GM18909 (cell line): ENCODE data around the gene ELAVL4.
A peak's percentile ranks its signal among the peaks of the same experiment; 100 is the strongest.

ENCODE experiments used
- ATAC-seq: cut with Tn5 transposase; IDR thresholded peaks from one replicate; pipeline ENCODE4 v1.9.1; 2021; ENCODE audit warnings: mild to moderate bottlenecking; ENCODE audit not compliant: unreplicated experiment, poor library complexity

Gene ELAVL4

DNA sequence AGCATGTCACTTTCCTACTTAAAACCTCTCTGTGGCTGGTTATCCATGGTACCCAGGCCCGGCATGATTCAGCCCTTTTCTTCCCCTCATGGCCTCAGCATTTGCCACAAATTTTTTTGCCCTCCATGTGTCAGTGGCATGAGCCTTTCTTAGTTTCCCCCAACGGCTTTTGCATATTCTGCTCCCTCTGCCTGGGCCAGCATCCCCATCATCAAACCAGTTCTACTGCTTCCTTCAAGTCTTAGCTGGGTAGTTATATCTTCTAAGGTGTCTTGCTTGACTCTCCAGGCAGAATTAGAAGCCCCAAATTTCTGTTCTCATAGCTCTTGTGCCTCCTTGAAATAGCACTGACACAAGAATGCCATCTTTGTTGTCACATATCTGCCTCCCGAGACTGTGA is 127.9 kb downstream of the ELAVL4 start:
- no peak for ATAC-seq

DNA sequence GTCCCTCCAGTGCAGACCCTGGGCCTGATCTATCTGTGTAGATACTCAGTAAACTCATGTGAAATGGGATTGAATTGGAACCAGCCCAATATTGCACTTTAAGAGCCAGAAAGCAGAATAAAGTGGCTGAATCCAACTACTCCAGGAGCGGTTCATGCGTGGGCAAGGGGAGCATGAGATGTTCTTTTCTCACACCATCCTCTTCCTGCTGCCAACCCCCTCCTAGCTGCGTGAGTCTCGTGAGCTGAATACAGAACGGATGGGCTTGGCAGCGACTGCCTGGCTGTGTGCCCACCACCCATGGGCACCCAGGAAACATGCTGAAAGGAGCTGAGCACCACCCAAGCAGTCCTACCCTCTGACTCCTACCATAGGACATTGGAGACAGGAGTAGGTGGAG is 128.3 kb downstream of the ELAVL4 start:
- no peak for ATAC-seq

DNA sequence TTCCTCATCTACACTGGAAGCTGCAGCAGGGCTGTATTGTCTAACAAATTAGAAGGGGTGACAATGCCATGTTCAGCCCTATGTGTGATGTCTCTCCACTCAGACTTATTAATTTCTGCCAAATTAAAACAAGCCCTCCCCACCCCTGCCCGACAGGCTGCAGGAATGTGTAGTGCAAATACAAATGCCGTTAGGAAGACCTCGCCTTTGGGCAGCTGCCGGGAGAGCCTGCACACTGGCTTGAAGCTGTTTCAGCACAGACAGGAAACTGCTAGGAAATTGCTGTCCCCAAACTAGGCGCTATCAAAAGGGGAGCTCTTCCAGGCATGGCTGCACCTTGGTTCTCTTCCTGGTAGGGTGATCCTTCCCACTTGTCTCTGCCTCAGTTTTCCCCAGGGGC is 135.2 kb downstream of the ELAVL4 start:
- no peak for ATAC-seq

- ATAC-seq, result no peak
These were observed 138.1 kb downstream of the ELAVL4 start for GRCh38 chr1:50246869-50247268.

DNA sequence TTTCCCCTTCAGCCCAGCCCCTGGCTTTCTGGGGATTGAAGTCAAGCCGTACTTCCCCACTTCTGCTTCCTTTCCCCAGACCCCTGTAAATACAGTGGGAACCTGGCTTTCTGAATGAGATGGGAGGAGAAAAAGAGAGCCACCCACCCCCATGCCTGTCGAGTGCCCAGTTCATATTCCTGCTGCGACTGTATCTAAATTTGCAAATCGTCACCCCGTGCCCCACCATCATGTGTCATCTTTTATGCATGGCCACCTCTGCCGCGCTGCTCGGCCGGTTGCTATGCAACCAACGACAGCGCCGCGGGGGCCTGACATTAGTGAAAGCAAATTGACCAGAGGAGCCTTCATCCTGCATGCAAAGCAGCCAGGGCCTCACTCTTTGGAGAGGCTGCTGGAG is 143.0 kb downstream of the ELAVL4 start:
- ATAC-seq, result peak; percentile 88

- no peak for ATAC-seq
These were observed 143.5 kb downstream of the ELAVL4 start for GRCh38 chr1:50252196-50252595.
